ENCODE results near the gene TTC12. TPM values are rescaled to one million over a fixed set of nuclear protein-coding genes. Genes with fewer than 3 reads are reported as not detected.

TTC12 gene
- total RNA-seq, 1 donor from 2014 or later = 7.8 TPM

DNA sequence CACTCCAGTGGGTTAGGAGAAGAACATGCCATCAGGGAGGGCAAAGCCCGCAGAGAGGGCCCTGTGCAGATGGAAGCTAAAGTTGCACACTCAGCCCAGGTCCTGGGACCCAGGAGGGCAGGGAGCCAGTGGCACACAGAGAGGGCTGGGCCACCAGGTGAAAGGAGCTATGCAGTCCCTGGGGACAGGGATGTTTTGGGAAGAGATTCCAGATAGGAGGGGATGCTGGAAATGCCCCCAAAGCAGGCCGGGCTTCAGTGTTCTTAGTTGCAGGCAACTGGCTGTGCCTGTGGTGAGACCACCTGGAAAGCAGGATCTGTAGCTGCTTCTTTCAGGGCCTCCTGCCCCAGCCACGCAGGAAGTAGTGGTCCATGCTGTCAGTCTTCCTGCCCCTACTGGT, 92.8 kb downstream of the TTC12 start:
- H3K27me3 Mint-ChIP-seq (ENCODE audit: low read depth) = peaks cover 26% of the 10 kb centered on the region
- no peak for DNase-seq (ENCODE audit: low spot score)
- H3K9me3 Mint-ChIP-seq (ENCODE audit: low read depth) = no peaks in the 10 kb centered on the region
- peaks cover under 1% of the 10 kb centered on the region for H3K4me1 Mint-ChIP-seq (ENCODE audit: low read depth)
- TF ChIP-seq, protein P1, sequence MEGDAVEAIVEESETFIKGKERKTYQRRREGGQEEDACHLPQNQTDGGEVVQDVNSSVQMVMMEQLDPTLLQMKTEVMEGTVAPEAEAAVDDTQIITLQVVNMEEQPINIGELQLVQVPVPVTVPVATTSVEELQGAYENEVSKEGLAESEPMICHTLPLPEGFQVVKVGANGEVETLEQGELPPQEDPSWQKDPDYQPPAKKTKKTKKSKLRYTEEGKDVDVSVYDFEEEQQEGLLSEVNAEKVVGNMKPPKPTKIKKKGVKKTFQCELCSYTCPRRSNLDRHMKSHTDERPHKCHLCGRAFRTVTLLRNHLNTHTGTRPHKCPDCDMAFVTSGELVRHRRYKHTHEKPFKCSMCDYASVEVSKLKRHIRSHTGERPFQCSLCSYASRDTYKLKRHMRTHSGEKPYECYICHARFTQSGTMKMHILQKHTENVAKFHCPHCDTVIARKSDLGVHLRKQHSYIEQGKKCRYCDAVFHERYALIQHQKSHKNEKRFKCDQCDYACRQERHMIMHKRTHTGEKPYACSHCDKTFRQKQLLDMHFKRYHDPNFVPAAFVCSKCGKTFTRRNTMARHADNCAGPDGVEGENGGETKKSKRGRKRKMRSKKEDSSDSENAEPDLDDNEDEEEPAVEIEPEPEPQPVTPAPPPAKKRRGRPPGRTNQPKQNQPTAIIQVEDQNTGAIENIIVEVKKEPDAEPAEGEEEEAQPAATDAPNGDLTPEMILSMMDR (IDR thresholded peaks at IDR 0.05) = no peak
- no peak overlapping the region for H3K4me3 Mint-ChIP-seq (ENCODE audit: unreplicated experiment)
- H3K27ac Mint-ChIP-seq (ENCODE audit: unreplicated experiment) = no peak overlapping the region
- H3K36me3 Mint-ChIP-seq (ENCODE audit: low read depth) = no peaks in the 10 kb centered on the region

DNA sequence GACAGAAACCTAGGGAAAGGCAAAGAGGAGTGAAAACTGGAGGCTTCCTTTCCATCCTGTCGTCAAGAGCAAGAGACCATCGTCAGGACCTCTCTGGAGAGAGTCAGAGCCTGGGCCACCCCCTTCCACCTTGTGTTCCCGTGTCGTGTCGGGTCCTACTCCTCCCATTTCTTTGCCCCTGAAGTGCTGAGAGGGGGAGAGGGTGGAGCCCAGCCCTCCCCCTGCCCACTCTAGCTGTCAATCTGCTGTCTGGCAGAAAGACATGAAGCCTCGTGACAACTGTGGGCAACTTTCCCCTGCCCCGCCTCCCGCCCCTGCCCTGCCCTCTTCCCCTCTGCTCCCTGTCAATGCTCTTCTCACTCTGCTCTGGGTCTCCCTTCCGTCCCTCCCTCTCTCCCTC, 93.8 kb downstream of the TTC12 start:
- DNase-seq (ENCODE audit: low spot score) = no peak
- TF ChIP-seq, protein P1 (IDR thresholded peaks at IDR 0.05) = no peak
- Mint-ChIP-seq H3K4me3 (ENCODE audit: unreplicated experiment) (no peak overlapping the region), H3K9me3 (ENCODE audit: low read depth) (no peaks in the 10 kb centered on the region), H3K27me3 (ENCODE audit: low read depth) (peaks cover 17% of the 10 kb centered on the region), H3K27ac (ENCODE audit: unreplicated experiment) (no peak overlapping the region), H3K36me3 (ENCODE audit: low read depth) (no peaks in the 10 kb centered on the region), H3K4me1 (ENCODE audit: low read depth) (no peaks in the 10 kb centered on the region)

DNA sequence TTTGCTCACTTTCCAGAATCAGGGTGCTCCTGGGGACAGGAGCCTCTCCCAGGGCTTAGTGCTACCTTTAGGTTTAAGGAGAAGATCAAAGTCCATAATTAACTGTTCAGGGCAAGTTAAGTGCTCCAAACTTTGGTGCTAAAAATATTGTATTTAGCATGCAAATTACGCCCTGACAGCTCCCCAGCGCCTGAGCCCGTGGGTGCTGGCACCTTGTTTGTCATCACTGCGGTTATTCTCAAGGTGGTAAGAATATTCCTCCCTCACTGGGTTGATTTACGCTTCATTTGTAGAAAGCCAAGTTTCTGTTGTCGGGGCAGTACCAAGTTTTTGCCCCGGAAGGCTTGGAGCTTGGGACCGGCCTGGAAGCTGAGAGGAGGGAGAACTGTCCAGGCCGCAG, 94.5 kb downstream of the TTC12 start:
- TF ChIP-seq, protein P1 (IDR thresholded peaks at IDR 0.05) = no peak
- Mint-ChIP-seq H3K27me3 (ENCODE audit: low read depth) (peaks cover 14% of the 10 kb centered on the region), H3K4me1 (ENCODE audit: low read depth) (no peaks in the 10 kb centered on the region), H3K36me3 (ENCODE audit: low read depth) (no peaks in the 10 kb centered on the region), H3K9me3 (ENCODE audit: low read depth) (no peaks in the 10 kb centered on the region), H3K4me3 (ENCODE audit: unreplicated experiment) (no peak overlapping the region), H3K27ac (ENCODE audit: unreplicated experiment) (no peak overlapping the region)
- no peak for DNase-seq (ENCODE audit: low spot score)

DNA sequence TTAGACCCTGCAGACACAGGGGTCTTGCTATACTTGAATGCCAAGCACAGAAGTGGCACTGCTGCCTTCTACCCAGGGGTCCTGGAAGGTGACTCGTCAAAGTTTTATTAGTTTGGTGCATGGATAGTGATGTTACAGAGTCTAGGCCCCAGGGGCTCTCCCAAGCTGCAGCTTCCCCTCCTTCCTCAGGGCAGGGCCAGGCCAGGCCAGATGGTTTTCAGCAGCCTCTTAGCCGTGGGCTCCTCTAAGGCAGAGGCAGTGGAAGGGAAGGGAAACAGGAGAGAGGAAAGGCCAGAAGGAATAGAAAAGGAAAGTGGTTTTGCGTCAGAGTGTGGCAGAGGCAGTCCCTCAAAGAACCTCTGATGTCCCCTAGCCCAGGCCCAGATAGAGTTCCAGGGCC, 95.1 kb downstream of the TTC12 start:
- peaks cover 10% of the 10 kb centered on the region for H3K27me3 Mint-ChIP-seq (ENCODE audit: low read depth)
- H3K4me1 Mint-ChIP-seq (ENCODE audit: low read depth) = no peaks in the 10 kb centered on the region
- no peaks in the 10 kb centered on the region for H3K36me3 Mint-ChIP-seq (ENCODE audit: low read depth)
- no peaks in the 10 kb centered on the region for H3K9me3 Mint-ChIP-seq (ENCODE audit: low read depth)
- TF ChIP-seq, protein P1 (IDR thresholded peaks at IDR 0.05) = no peak
- DNase-seq (ENCODE audit: low spot score) = no peak
- no peak overlapping the region for H3K27ac Mint-ChIP-seq (ENCODE audit: unreplicated experiment)
- H3K4me3 Mint-ChIP-seq (ENCODE audit: unreplicated experiment) = no peak overlapping the region

DNA sequence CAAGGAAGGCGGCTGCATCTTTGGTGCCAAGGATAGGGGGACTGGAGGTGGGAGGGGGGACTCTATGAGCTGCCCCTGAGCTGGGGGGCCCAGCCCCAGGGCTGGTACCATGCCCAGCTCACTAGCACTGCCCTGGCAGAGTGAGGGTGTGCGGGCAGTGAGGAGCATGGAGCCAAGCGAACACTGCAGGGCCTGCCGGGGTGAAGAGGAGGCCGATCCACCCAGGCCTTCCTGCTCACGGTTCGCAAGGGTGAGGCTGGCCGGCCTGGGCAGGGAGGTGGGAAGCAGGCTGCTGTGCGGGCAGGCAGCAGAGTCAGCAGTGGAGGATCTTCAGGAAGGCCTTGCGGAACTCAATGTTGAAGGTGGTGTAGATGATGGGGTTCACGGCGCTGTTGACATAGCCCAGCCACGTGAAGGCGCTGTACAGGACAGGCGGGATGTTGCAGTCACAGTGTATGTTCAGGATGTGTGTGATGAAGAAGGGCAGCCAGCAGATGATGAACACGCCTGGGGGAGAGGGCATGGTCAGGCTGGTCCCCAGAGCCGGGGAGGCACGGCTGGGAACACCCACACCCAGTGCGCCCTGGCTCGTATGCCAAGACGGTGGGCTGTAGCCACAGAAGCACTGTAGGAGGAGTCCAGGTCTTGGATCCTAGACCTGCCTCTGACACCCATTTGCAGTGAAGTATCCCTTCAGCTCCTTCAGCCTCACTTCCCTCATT, 96.2 kb downstream of the TTC12 start:
- H3K27me3 Mint-ChIP-seq (ENCODE audit: low read depth) = peaks cover 5% of the 10 kb centered on the region

More for the DNA sequence above, 96.2 kb downstream of the TTC12 start:
- no peak overlapping the region for H3K27ac Mint-ChIP-seq (ENCODE audit: unreplicated experiment)
- H3K9me3 Mint-ChIP-seq (ENCODE audit: low read depth) = no peaks in the 10 kb centered on the region
- no peaks in the 10 kb centered on the region for H3K4me1 Mint-ChIP-seq (ENCODE audit: low read depth)
- no peak for DNase-seq (ENCODE audit: low spot score)
- H3K4me3 Mint-ChIP-seq (ENCODE audit: unreplicated experiment) = no peak overlapping the region
- H3K36me3 Mint-ChIP-seq (ENCODE audit: low read depth) = no peaks in the 10 kb centered on the region
- TF ChIP-seq, protein P1 (IDR thresholded peaks at IDR 0.05) = no peak

All from chondrocyte (in vitro differentiated cells).